ENCODE data around the gene MPZL2. TPM values are rescaled to one million over a fixed set of nuclear protein-coding genes. Genes with fewer than 3 reads are reported as not detected.

Gene MPZL2
- total RNA-seq, 1 donor from 2014 or later, result 0.95 TPM

- no peaks in the 10 kb centered on the region for H3K36me3 Mint-ChIP-seq (ENCODE audit: low read depth, unreplicated experiment)
- H3K27me3 Mint-ChIP-seq (ENCODE audit: low read depth, unreplicated experiment), result peaks cover 17% of the 10 kb centered on the region
- Histone ChIP-seq H3K36me3 (ENCODE audit: insufficient read depth, low read length) (no peaks in the 10 kb centered on the region), H3K4me1 (ENCODE audit: insufficient read depth, low read length) (no peaks in the 10 kb centered on the region), H3K9me3 (ENCODE audit: insufficient read depth, low read depth, low read length) (no peaks in the 10 kb centered on the region), H2AFZ (ENCODE audit: low read depth, low read length) (no peak overlapping the region), H3K27ac (ENCODE audit: low read depth, low read length) (no peak overlapping the region), H3K9ac (ENCODE audit: low read length) (no peak overlapping the region), H3K4me2 (ENCODE audit: low read length) (no peak overlapping the region), H3K27me3 (ENCODE audit: insufficient read depth, low read length) (peaks cover 34% of the 10 kb centered on the region), H3K79me2 (ENCODE audit: insufficient read depth, low read length) (no peaks in the 10 kb centered on the region), H3K4me3 (ENCODE audit: insufficient read depth, low read depth, low read length) (no peak overlapping the region), H4K20me1 (ENCODE audit: insufficient read depth, low read length) (no peaks in the 10 kb centered on the region)
- H3K27ac Mint-ChIP-seq (ENCODE audit: unreplicated experiment), result no peak overlapping the region
- no peaks in the 10 kb centered on the region for H3K9me3 Mint-ChIP-seq (ENCODE audit: unreplicated experiment)
- H3K4me3 Mint-ChIP-seq (ENCODE audit: unreplicated experiment), result no peak overlapping the region
- DNase-seq (ENCODE audit: low read depth) (no peak), FAIRE-seq (no peak)
- no peaks in the 10 kb centered on the region for H3K4me1 Mint-ChIP-seq (ENCODE audit: low read depth, unreplicated experiment)
- TF ChIP-seq EZH2 (IDR thresholded peaks at IDR 0.05; ENCODE audit: insufficient read depth, low read length), result no peak
- TF ChIP-seq CTCF (IDR thresholded peaks at IDR 0.05; ENCODE audit: insufficient read depth, low read depth, low read length), result no peak
Measured at GRCh38 chr11:118258410-118258809, 5.7 kb downstream of the MPZL2 start.

- H3K4me3 Mint-ChIP-seq (ENCODE audit: unreplicated experiment), result peak overlapping the region; percentile 97
- peaks cover 6% of the 10 kb centered on the region for H3K4me1 ChIP-seq (ENCODE audit: insufficient read depth, low read length)
- no peaks in the 10 kb centered on the region for H3K9me3 Mint-ChIP-seq (ENCODE audit: unreplicated experiment)
- no peak overlapping the region for H3K9ac ChIP-seq (ENCODE audit: low read length)
- peak overlapping the region; percentile 96 for H3K4me3 ChIP-seq (ENCODE audit: insufficient read depth, low read depth, low read length)
- H3K27me3 ChIP-seq (ENCODE audit: insufficient read depth, low read length), result peaks cover 10% of the 10 kb centered on the region
- H3K79me2 ChIP-seq (ENCODE audit: insufficient read depth, low read length), result no peaks in the 10 kb centered on the region
- TF ChIP-seq CTCF (IDR thresholded peaks at IDR 0.05; ENCODE audit: insufficient read depth, low read depth, low read length) (no peak), EZH2 (IDR thresholded peaks at IDR 0.05; ENCODE audit: insufficient read depth, low read length) (no peak)
- no peak overlapping the region for H3K27ac ChIP-seq (ENCODE audit: low read depth, low read length)
- H3K27me3 Mint-ChIP-seq (ENCODE audit: low read depth, unreplicated experiment), result no peaks in the 10 kb centered on the region
- no peaks in the 10 kb centered on the region for H3K36me3 ChIP-seq (ENCODE audit: insufficient read depth, low read length)
- peak overlapping the region; percentile 96 for H3K4me2 ChIP-seq (ENCODE audit: low read length)
- no peaks in the 10 kb centered on the region for H4K20me1 ChIP-seq (ENCODE audit: insufficient read depth, low read length)
- DNase-seq (ENCODE audit: low read depth), result no peak
- FAIRE-seq, result no peak
- H2AFZ ChIP-seq (ENCODE audit: low read depth, low read length), result peak overlapping the region; percentile 99
- no peaks in the 10 kb centered on the region for H3K36me3 Mint-ChIP-seq (ENCODE audit: low read depth, unreplicated experiment)
- peaks cover 2% of the 10 kb centered on the region for H3K4me1 Mint-ChIP-seq (ENCODE audit: low read depth, unreplicated experiment)
- peak overlapping the region; percentile 99 for H3K27ac Mint-ChIP-seq (ENCODE audit: unreplicated experiment)
- peaks cover 5% of the 10 kb centered on the region for H3K9me3 ChIP-seq (ENCODE audit: insufficient read depth, low read depth, low read length)
Measured at GRCh38 chr11:118252688-118253087, 11.4 kb downstream of the MPZL2 start.

DNA sequence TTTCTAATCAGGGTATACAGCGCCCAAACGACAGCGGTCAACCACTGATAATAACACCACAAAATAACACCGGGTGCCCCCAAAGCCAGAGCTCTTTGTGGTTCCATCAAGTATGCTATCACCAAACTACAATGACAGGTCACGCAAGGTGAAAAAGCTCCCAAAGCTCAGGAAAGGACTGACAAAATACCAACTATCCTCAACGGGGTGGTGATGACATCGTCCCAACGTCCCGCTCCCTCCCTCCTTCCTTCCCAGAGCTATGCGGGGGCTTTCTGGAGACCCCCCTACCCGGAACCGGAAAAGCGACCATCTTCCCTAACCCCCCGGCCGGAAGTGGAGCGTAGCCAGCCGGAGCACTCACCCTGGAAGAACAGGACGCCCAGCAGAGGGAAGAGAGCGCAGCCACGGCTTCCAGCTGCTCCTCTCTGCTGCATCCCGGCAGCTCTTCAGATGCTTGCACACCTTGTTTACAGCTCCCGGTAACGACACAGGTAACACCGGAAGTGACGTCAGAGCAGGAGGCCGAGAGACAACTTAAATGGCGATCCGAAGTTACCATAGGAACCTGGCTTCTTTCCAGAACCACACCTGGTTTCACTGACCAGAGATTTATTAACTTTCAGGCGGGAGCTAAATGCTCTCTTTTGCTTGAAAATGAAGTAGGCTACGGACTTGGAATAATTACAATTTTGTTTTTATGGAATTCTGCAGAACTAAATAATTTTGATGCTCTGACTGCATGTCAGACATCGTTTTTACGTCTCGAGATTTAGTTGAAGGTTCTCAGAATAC lies 12.0 kb downstream of the MPZL2 start, which contains the start of gene MPZL3:
Gene MPZL3 (minus strand): TSS at position 508 of the 795 bp plus-strand sequence. CDS start 71 bp downstream, at position 437.
- FAIRE-seq (no peak), DNase-seq (ENCODE audit: low read depth) (peak; percentile 51)
- peak within 1 kb of the TSS; percentile 96 for H3K4me2 ChIP-seq (ENCODE audit: low read length)
- Mint-ChIP-seq H3K4me3 (ENCODE audit: unreplicated experiment) (peak within 1 kb of the TSS; percentile 97), H3K27ac (ENCODE audit: unreplicated experiment) (peak within 1 kb of the TSS; percentile 99), H3K4me1 (ENCODE audit: low read depth, unreplicated experiment) (peaks cover 2% of the 10 kb centered on the region), H3K36me3 (ENCODE audit: low read depth, unreplicated experiment) (no peaks in the 10 kb centered on the region), H3K27me3 (ENCODE audit: low read depth, unreplicated experiment) (no peaks in the 10 kb centered on the region), H3K9me3 (ENCODE audit: unreplicated experiment) (no peaks in the 10 kb centered on the region)
- TF ChIP-seq EZH2 (IDR thresholded peaks at IDR 0.05; ENCODE audit: insufficient read depth, low read length), result no peak
- H3K4me1 ChIP-seq (ENCODE audit: insufficient read depth, low read length), result peaks cover 6% of the 10 kb centered on the region
- peak within 1 kb of the TSS; percentile 53 for H3K27ac ChIP-seq (ENCODE audit: low read depth, low read length)
- peak within 1 kb of the TSS; percentile 99 for H2AFZ ChIP-seq (ENCODE audit: low read depth, low read length)
- H3K9me3 ChIP-seq (ENCODE audit: insufficient read depth, low read depth, low read length), result peaks cover 5% of the 10 kb centered on the region
- H4K20me1 ChIP-seq (ENCODE audit: insufficient read depth, low read length), result no peaks in the 10 kb centered on the region
- H3K9ac ChIP-seq (ENCODE audit: low read length), result peak within 1 kb of the TSS; percentile 67
- no peaks in the 10 kb centered on the region for H3K79me2 ChIP-seq (ENCODE audit: insufficient read depth, low read length)
- peaks cover 10% of the 10 kb centered on the region for H3K27me3 ChIP-seq (ENCODE audit: insufficient read depth, low read length)
- peak within 1 kb of the TSS; percentile 96 for H3K4me3 ChIP-seq (ENCODE audit: insufficient read depth, low read depth, low read length)
- H3K36me3 ChIP-seq (ENCODE audit: insufficient read depth, low read length), result no peaks in the 10 kb centered on the region
